ENCODE results near the gene SUN2. TPM values are rescaled to one million over a fixed set of nuclear protein-coding genes. Genes with fewer than 3 reads are reported as not detected.

The SUN2 gene
- total and polyA plus RNA-seq, 2 of the 13 experiments (the other 11 are each of a cell fraction or from before 2014, with no cell fraction given), result 45.6 to 56.6 TPM

DNA sequence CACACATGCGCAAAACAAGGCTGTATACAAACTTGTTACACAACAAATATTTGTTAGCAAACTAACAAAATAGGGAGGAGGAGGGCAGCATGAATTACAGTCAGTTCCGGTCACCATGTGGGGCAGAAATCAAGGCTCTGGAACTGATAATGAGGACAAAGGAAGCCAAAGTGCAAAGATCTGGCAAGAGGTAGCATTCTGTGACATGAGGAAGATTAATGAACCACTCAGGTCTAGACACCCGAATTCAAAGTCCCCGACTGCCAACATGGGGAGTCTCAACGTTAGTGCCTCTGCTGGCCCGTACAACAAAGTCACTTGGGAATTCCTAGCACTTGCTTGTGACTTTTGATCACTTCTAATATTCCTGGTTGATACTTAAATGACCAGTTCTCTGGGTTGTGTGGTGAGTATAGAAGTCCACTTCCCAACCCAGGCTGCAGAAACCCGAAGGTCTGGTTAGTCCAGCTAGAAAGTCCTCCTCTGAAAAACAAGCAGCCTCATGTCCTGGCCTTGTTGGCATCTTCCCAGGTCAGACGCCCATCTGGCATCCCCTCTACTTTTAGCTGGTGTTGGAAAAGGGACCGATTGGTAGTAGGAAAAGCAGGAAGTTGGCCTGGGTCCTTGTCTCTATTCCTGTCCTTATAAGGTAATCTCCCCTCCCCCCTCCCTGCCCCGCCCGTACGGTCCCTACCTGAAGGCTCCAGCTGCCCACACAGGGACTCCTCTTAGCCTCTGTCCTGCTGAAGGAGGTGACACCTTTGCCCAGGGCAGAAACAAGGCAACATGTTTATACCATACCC lies 1.6 kb downstream of the SUN2 start (continued):
- TF ChIP-seq ZNF788 (CRISPR knock-in tag; IDR thresholded peaks at IDR 0.05; ENCODE audit: borderline replicate concordance) (peak; percentile 39; the same call in 1 of the 2 replicates), SP5 (CRISPR knock-in tag; IDR thresholded peaks at IDR 0.05; ENCODE audit: borderline replicate concordance, low read depth) (peak; percentile 62), RFX3 (CRISPR knock-in tag; IDR thresholded peaks at IDR 0.05) (no peak), ETV6 (CRISPR knock-in tag; conservative IDR thresholded peaks at IDR 0.05) (no peak), ZNF792 (CRISPR knock-in tag; IDR thresholded peaks at IDR 0.05) (no peak), NFRKB (IDR thresholded peaks at IDR 0.05) (no peak), FOXC1 (CRISPR knock-in tag; IDR thresholded peaks at IDR 0.05; ENCODE audit: borderline replicate concordance) (peak; percentile 45; the same call in 1 of the 2 replicates), PHF21A (CRISPR knock-in tag; IDR thresholded peaks at IDR 0.05) (peak; percentile 67), CREM (IDR thresholded peaks at IDR 0.05) (peak; percentile 51; the same call in 1 of the 2 replicates), CREM (CRISPR knock-in tag; IDR thresholded peaks at IDR 0.05) (no peak), YEATS4 (CRISPR knock-in tag; IDR thresholded peaks at IDR 0.05; ENCODE audit: borderline replicate concordance) (peak; percentile 48; the same call in 1 of the 2 replicates), MXI1 (IDR thresholded peaks at IDR 0.05; ENCODE audit: borderline replicate concordance, low read depth, low read length) (peak; percentile 58; the same call in 1 of the 3 replicates), GPN1 (CRISPR knock-in tag; IDR thresholded peaks at IDR 0.05; ENCODE audit: borderline replicate concordance) (no peak), KLF12 (CRISPR knock-in tag; IDR thresholded peaks at IDR 0.05; ENCODE audit: borderline replicate concordance) (no peak), GFI1 (CRISPR knock-in tag; IDR thresholded peaks at IDR 0.05; ENCODE audit: borderline replicate concordance) (peak; percentile 65; the same call in 1 of the 2 replicates), ZC3H4 (CRISPR knock-in tag; IDR thresholded peaks at IDR 0.05; ENCODE audit: borderline replicate concordance) (no peak), HDAC1 (CRISPR knock-in tag; IDR thresholded peaks at IDR 0.05) (peak; percentile 43; the same call in 1 of the 2 replicates), RFXAP (CRISPR knock-in tag; IDR thresholded peaks at IDR 0.05; ENCODE audit: borderline replicate concordance) (no peak), GABPB1 (CRISPR knock-in tag; IDR thresholded peaks at IDR 0.05) (0 out of 2 replicates have a peak, but pooled peaks have one; percentile 23)
- TF ChIP-seq, protein P1, sequence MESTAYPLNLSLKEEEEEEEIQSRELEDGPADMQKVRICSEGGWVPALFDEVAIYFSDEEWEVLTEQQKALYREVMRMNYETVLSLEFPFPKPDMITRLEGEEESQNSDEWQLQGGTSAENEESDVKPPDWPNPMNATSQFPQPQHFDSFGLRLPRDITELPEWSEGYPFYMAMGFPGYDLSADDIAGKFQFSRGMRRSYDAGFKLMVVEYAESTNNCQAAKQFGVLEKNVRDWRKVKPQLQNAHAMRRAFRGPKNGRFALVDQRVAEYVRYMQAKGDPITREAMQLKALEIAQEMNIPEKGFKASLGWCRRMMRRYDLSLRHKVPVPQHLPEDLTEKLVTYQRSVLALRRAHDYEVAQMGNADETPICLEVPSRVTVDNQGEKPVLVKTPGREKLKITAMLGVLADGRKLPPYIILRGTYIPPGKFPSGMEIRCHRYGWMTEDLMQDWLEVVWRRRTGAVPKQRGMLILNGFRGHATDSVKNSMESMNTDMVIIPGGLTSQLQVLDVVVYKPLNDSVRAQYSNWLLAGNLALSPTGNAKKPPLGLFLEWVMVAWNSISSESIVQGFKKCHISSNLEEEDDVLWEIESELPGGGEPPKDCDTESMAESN (CRISPR knock-in tag; conservative IDR thresholded peaks at IDR 0.05), result 0 out of 2 replicates have a peak, but pooled peaks have one; percentile 33
- TF ChIP-seq, protein P2, sequence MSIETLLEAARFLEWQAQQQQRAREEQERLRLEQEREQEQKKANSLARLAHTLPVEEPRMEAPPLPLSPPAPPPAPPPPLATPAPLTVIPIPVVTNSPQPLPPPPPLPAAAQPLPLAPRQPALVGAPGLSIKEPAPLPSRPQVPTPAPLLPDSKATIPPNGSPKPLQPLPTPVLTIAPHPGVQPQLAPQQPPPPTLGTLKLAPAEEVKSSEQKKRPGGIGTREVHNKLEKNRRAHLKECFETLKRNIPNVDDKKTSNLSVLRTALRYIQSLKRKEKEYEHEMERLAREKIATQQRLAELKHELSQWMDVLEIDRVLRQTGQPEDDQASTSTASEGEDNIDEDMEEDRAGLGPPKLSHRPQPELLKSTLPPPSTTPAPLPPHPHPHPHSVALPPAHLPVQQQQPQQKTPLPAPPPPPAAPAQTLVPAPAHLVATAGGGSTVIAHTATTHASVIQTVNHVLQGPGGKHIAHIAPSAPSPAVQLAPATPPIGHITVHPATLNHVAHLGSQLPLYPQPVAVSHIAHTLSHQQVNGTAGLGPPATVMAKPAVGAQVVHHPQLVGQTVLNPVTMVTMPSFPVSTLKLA (IDR thresholded peaks at IDR 0.05), result peak; percentile 31; the same call in 1 of the 2 replicates
- TF ChIP-seq, protein P3, sequence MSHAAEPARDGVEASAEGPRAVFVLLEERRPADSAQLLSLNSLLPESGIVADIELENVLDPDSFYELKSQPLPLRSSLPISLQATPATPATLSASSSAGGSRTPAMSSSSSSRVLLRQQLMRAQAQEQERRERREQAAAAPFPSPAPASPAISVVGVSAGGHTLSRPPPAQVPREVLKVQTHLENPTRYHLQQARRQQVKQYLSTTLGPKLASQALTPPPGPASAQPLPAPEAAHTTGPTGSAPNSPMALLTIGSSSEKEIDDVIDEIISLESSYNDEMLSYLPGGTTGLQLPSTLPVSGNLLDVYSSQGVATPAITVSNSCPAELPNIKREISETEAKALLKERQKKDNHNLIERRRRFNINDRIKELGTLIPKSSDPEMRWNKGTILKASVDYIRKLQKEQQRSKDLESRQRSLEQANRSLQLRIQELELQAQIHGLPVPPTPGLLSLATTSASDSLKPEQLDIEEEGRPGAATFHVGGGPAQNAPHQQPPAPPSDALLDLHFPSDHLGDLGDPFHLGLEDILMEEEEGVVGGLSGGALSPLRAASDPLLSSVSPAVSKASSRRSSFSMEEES (CRISPR knock-in tag; IDR thresholded peaks at IDR 0.05), result peak; percentile 47; the same call in 1 of the 2 replicates
- TF ChIP-seq, protein P4, sequence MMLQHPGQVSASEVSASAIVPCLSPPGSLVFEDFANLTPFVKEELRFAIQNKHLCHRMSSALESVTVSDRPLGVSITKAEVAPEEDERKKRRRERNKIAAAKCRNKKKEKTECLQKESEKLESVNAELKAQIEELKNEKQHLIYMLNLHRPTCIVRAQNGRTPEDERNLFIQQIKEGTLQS (CRISPR knock-in tag; IDR thresholded peaks at IDR 0.05), result no peak
- TF ChIP-seq, protein P5, sequence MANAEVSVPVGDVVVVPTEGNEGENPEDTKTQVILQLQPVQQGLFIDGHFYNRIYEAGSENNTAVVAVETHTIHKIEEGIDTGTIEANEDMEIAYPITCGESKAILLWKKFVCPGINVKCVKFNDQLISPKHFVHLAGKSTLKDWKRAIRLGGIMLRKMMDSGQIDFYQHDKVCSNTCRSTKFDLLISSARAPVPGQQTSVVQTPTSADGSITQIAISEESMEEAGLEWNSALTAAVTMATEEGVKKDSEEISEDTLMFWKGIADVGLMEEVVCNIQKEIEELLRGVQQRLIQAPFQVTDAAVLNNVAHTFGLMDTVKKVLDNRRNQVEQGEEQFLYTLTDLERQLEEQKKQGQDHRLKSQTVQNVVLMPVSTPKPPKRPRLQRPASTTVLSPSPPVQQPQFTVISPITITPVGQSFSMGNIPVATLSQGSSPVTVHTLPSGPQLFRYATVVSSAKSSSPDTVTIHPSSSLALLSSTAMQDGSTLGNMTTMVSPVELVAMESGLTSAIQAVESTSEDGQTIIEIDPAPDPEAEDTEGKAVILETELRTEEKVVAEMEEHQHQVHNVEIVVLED (CRISPR knock-in tag; IDR thresholded peaks at IDR 0.05; ENCODE audit: borderline replicate concordance), result peak; percentile 23; the same call in 1 of the 2 replicates

Measured in HepG2 (cell line).